ENCODE results near the gene LASP1NB.
"Not testable (repeated sequence)": the region's sequence is repeated elsewhere in the genome, so short reads cannot be mapped to it uniquely, and the experiment has no call there.

Gene LASP1NB

DNA sequence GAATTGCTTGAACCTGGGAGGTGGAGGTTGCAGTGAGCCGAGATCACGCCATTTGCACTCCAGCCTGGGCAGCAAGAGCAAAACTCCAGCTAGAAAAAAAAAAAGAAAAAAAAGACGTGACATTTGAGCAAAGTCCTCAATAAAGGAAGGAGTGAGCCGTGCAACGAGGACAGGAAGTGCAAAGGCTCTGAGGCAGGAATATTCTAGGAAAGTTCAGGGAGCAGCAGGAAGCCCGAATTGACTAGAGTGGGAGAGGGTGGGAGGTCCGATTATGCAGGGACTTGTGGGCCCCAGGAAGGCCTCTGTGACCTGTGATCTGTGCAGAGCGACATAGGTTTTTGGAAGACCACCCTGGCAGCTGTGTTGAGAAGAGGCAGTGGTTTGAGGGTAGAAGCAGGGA, 8.6 kb upstream of the LASP1NB start:
- no peak for DNase-seq (ENCODE audit: low read depth)

DNA sequence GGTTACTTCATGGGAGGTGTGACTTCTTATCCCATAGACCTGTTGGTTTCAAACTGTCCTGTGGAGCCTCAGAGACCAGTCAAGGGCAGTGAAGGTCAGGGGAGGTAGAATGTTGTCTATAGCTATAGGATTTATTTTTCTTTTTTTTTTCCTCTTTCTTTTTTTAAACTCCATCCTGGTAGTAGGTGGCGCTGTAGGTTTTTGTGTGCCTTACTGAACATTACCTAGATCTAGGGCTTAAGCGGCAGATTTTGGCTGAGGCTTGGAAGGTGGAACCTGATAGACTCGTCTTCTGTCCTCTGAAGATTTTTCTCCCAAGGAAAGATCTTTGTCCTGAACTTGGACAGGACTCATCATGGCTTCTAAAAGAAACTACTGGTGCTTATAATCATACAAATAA, 8.2 kb upstream of the LASP1NB start:
- DNase-seq (ENCODE audit: low read depth), result no peak

DNA sequence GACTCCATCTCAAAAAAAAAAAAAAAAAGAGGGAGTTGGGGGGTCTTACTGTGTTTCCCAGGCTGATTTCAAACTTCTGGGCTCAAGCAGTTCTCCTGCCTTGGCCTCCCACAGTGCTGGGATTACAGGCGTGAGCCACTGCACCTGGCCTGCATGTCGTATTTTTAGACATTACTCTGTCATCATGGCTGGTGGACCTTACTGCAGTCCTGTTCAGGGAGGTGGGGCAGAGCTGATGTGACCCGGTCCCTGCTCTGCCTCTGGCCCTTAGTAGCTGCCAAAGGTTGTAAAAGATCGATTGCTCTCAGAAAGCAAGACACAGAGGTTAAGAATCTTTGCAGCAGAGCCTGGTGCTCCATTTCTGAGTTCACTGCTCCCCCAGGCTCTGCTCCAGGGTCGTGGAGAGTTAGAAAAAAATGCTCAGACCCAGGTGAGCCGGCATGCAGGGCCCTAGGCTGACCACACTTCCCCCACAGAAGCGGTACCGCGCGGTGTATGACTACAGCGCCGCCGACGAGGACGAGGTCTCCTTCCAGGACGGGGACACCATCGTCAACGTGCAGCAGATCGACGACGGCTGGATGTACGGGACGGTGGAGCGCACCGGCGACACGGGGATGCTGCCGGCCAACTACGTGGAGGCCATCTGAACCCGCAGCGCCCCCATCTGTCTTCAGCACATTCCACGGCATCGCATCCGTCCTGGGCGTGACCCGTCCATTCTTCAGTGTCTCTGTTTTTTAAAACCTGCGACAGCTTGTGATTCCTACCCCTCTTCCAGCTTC, 7.1 kb upstream of the LASP1NB start:
- DNase-seq (ENCODE audit: low read depth), result no peak

DNA sequence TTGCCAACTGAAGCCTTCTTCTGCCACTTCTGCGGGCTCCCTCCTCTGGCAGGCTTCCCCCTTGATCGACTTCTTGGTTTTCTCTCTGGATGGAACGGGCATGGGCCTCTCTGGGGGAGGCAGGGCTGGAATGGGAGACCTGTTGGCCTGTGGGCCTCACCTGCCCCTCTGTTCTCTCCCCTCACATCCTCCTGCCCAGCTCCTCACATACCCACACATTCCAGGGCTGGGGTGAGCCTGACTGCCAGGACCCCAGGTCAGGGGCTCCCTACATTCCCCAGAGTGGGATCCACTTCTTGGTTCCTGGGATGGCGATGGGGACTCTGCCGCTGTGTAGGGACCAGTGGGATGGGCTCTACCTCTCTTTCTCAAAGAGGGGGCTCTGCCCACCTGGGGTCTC, 6.5 kb upstream of the LASP1NB start:
- no peak for DNase-seq (ENCODE audit: low read depth)

DNA sequence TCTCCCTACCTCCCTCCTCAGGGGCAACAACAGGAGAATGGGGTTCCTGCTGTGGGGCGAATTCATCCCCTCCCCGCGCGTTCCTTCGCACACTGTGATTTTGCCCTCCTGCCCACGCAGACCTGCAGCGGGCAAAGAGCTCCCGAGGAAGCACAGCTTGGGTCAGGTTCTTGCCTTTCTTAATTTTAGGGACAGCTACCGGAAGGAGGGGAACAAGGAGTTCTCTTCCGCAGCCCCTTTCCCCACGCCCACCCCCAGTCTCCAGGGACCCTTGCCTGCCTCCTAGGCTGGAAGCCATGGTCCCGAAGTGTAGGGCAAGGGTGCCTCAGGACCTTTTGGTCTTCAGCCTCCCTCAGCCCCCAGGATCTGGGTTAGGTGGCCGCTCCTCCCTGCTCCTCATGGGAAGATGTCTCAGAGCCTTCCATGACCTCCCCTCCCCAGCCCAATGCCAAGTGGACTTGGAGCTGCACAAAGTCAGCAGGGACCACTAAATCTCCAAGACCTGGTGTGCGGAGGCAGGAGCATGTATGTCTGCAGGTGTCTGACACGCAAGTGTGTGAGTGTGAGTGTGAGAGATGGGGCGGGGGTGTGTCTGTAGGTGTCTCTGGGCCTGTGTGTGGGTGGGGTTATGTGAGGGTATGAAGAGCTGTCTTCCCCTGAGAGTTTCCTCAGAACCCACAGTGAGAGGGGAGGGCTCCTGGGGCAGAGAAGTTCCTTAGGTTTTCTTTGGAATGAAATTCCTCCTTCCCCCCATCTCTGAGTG, 5.9 kb upstream of the LASP1NB start:
- DNase-seq (ENCODE audit: low read depth), result no peak

DNA sequence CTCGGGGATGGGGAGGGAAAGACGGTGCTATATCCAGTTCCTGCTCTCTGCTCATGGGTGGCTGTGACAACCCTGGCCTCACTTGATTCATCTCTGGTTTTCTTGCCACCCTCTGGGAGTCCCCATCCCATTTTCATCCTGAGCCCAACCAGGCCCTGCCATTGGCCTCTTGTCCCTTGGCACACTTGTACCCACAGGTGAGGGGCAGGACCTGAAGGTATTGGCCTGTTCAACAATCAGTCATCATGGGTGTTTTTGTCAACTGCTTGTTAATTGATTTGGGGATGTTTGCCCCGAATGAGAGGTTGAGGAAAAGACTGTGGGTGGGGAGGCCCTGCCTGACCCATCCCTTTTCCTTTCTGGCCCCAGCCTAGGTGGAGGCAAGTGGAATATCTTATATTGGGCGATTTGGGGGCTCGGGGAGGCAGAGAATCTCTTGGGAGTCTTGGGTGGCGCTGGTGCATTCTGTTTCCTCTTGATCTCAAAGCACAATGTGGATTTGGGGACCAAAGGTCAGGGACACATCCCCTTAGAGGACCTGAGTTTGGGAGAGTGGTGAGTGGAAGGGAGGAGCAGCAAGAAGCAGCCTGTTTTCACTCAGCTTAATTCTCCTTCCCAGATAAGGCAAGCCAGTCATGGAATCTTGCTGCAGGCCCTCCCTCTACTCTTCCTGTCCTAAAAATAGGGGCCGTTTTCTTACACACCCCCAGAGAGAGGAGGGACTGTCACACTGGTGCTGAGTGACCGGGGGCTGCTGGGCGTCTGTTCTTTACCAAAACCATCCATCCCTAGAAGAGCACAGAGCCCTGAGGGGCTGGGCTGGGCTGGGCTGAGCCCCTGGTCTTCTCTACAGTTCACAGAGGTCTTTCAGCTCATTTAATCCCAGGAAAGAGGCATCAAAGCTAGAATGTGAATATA, 4.8 kb upstream of the LASP1NB start:
- no peak for DNase-seq (ENCODE audit: low read depth)

DNA sequence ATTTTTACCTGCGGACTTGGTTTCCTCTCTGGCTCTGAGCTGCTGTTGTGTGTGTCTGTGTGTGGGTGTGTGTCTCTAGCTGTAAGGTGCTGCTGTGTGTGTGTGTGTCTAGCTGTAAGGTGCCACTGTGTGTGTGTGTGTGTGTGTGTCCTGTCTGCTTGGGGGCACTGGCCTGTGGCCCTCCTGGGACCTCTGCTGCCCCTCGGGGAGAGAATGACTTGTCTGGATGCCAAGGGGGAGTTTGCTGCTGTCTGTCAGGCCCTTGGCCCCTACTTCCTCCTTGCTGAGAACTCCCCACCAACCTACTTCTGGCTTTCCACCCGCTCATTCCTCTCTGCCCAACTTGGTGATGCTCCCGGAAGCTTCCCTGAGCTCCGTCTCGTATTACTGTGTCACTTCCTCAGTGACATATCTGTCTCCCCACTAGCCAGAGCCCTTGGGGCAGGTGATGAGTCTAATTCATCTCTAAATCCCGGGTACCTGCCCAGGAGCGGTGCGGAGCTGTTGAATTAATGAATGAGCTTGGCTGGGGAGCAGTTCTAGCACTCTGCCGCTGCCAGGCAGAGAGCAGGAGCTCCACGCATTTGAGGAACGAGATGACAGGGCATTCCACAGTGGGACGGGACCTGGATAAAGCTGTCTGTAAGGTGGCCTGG, 3.5 kb upstream of the LASP1NB start:
- no peak for DNase-seq (ENCODE audit: low read depth)

DNA sequence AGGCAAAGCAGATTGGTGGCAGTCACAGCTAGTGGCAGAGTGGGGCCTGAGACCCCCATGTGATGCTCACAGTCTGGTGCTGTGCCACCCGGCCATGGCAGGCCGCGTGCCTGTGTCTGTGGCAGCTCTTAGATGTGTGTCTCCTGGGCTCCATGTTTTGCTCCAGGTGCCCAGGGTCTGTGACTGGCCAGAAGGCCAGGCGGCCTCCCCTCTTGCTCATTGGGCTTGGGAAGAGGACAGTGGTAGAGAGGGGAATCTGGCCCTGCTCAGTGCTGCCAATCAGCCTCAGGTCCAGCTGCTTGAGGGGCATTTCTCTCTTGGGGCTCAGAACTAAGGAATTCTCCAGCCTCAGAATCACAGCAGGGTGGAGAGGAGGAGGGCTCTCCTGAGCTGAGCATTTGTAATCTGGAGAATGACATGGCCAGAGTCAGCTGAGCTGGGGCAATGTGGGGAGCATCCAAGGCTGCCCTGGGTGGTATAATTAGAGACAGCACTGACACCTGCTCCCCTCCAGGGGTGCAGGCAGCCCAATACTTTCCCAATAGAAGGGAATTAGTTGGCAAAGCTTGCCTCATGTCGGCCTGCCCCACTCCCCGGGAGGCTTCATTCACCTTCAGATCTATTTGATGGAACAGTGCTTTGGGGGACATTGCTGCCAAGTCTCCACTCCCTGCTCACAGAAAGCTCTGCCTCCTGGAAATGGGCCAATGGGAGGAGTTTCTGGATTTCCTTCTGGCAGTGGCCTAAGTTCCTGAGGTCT, 2.7 kb upstream of the LASP1NB start:
- DNase-seq (ENCODE audit: low read depth), result peak; percentile 78

DNA sequence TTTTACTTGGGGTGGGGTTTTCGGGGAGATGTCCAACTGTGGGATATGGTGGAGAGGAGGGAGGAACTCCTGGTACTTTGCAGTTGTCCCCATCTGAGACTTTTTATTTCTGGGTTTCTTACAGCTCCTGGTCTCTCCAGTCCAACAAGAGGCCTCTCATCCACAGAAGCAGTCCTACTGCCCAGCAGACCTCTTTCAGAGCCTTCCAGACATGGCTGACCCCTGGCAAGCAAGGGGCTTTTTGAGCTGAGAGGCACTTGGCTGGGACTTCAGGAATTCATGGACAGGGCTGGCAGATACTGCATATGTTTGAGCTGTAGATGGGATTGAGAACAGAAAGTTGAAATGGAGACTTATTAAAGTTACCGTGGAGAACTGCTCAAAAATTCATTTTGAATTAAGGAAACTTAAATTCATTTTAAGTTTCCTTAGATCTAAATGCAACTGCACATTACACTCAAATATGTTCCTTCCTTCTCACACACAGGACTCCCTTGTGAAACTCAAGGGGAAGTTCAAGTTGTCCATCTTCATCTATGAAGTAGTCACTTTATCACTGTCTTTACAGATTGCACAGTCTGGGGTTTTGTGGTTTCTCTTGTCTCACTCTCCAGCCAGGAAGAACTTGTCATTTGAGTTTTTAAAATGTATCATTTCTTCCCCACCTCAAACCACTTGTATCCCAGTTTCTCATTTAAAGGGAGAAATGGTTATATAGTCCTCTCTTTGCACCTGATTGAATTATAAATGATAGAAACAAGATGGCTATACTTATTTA, 1.1 kb downstream of the LASP1NB start:
- DNase-seq (ENCODE audit: low read depth), result no peak

DNA sequence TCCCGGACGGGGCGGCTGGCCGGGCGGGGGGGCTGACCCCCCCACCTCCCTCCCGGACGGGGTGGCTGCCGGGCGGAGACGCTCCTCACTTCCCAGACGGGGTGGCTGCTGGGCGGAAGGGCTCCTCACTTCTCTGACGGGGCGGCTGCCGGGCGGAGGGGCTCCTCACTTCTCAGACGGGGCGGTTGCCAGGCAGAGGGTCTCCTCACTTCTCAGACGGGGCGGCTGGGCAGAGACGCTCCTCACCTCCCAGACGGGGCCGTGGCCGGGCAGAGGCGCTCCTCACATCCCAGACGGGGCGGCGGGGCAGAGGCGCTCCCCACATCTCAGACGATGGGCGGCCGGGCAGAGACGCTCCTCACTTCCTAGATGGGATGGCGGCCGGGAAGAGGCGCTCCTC, 5.4 kb downstream of the LASP1NB start:
- DNase-seq (ENCODE audit: low read depth), result not testable (repeated sequence)

DNA sequence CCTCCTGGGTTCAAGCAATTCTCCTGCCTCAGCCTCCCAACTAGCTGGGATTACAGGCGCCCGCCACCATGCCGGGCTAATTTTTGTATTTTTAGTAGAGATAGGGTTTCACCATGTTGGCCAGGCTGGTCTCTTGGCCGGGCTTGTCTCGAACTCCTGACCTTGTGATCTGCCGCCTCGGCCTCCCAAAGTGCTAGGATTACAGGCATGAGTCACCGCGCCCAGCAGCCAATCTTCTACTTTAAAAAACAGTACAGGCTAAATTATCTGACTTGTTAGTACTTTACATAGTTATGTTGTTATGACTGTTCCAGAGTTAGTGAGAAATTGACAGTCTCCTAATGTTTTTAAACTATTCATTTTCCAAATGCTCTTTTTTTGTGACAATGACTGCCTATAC, 8.5 kb downstream of the LASP1NB start:
- not testable (repeated sequence) for DNase-seq (ENCODE audit: low read depth)

DNA sequence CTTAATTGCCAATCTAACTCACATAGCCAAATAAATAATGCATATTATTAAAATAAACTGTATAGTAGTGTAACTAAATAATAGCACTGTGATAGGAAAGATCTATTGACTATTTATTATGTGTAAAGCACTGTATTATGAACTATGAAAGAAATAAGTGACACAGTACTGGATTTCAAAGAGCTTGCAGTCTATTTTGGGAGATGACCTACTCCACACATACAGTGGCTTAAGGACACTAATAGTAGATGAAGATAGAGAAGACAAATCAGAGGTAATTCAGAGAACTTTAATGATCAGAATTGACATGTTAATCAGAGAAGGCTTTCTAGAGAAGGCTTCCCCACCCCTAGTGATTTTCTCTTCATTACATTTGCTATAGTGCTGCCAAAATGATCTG, 14.6 kb downstream of the LASP1NB start:
- DNase-seq (ENCODE audit: low read depth), result no peak

DNA sequence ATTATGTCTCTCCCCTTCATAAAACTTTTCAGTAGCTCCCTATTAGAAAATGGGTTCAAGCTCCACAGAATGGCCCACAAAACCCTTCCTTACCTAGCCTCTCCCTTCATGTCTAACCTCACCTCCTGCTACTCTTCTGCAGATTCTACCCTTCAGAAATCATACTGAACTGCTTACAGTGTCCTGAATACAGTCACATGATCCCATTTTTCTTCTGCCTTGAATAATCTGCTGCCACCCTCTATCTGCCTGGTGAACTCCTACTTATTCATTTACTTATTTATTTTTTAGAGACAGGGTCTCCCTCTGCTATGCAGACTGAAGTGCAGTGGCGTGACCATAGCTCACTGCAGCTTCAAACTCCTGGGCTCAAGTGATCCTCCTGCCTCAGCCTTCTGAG, 15.0 kb downstream of the LASP1NB start:
- no peak for DNase-seq (ENCODE audit: low read depth)

DNA sequence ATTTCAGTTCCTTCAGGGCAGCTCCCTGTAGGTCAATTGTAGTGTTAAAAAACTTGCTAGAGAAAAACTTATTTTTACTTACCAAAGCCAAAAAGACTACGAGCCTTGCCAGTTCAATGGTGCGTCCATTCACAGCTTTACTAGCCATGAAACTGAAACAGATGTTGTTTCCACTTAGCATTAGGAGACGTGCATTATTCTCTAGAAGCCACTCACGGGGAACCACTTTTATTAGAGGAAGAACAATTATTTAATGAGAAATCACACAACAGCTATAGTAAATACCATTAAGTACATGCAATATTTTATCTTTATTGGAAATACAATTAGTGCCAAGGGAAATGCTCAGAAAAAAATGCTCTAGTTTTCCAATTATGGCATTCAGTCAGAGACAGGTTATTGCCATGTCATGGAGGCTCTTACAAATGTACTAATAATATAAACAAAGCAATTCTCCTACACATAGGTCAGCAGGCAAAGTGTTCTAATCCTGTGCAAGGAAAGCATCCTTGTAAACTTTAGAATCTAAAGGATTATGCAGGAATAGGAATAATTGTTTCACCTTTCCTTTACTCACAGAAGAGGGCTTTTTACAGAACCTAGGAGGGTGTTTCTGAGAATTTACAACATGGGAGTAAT, 17.4 kb downstream of the LASP1NB start:
- no peak for DNase-seq (ENCODE audit: low read depth)

DNA sequence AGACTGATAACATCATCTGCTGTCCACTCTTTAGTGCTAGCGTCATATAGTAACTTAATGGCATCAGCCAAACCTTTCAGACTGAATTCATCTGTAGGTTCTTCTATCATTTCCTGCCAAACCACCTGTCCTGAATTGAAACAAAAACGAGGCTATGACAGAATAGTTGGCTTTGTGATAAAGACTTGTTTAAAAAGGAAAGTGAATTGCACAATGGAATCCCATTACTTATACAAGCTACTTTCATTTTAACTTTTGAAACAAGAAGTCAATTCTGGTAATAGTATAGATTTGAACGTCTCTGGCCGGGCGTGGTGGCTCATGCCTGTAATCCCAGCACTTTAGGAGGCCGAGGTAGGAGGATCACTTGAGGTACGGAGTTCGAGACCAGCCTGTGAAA, 18.2 kb downstream of the LASP1NB start:
- DNase-seq (ENCODE audit: low read depth), result no peak

DNA sequence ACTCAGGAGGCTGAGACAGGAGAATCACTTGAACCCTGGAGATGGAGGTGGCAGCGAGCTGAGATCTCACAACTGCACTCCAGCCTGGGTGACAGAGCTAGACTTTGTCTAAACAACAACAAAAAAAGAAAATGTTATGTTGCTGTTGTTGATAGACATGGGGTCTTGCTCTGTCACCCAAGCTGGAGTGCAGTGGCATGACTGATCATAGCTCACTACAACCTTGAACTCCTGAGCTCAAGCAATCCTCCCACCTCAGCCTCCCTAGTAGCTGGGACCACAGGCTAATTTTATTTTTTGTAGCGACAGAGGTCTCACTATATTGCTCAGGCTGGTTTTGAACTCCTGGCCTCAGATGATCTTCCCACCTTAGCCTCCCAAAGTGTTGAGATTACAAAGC, 21.8 kb downstream of the LASP1NB start:
- DNase-seq (ENCODE audit: low read depth), result no peak

DNA sequence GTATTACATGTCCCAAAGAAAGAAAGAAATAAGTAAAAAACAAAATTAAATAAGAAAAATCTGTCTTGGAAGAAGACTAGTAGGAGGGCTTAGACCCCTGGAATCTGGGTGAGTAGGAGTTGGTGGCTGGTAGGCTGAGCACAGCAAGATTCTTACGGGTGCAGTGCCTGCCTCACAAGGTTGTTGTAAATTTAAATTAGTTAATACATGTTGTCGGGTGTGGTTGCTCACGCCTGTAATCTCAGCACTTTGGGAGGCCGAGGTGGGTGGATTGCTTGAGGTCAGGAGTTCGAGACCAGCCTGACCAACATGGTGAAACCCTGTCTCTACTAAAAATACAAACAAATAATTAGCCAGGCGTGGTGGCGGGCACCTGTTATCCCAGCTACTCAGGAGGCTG, 28.4 kb downstream of the LASP1NB start:
- DNase-seq (ENCODE audit: low read depth), result not testable (repeated sequence)

DNA sequence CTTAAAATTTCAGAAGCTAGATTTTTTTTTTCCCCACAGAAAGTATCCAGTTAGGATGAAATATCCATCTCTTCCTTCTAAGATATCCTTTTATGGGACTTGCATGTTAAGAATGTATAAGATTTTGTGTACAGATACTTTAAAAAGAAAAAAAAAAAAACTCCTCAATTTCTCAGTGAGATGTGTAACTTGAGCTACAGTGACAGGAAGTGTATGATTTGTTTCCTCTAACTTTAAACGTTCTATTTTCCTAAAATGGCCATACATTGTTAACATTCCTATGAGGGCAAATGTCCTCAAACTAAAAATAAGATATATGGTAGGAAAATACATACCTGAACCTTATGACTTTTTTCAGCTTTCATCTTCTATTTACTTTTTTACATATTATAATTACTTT, 32.9 kb downstream of the LASP1NB start:
- DNase-seq (ENCODE audit: low read depth), result no peak

DNA sequence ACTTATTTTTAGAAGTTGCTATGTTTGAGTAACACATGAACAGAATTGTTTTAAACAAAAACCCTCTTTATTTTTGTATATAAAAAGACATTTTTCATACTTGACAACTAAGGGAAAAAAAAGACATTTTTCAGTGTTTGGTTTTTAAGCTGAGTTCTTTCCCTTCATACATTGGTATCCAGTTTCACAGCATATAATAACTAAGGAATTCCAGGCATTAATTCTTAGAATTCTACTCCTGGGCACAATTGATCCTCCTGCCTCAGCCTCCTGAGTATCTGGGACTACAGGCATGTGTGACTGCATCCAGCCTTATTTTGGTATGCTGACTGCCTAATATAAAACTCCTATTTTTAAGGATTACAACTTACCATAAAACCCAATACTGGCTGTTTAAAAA, 33.3 kb downstream of the LASP1NB start:
- DNase-seq (ENCODE audit: low read depth), result peak; percentile 26

DNA sequence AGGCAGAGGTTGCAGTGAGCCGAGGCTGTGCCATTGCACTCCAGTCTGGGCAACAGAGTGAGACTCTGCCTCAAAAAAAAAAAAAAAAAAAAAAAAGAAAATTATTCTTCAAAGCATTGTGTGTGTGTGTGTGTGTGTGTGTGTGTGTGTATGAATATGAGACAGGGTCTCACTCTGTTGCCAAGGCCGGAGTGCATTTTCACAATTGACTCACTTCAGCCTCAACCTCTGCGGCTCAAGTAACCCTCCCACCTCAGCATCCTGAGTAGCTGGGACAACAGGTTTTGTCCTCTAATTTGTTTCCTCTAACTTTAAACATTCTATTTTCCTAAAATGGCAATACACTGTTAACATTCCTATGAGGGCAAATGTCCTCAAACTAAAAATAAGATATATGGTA, 34.1 kb downstream of the LASP1NB start:
- no peak for DNase-seq (ENCODE audit: low read depth)
